ENCODE data around the gene RHBDL1. TPM values are rescaled to one million over a fixed set of nuclear protein-coding genes. Genes with fewer than 3 reads are reported as not detected.

RHBDL1 gene
- total and polyA plus RNA-seq, 4 donors = 0.35 to 0.84 (median 0.70) TPM

DNA sequence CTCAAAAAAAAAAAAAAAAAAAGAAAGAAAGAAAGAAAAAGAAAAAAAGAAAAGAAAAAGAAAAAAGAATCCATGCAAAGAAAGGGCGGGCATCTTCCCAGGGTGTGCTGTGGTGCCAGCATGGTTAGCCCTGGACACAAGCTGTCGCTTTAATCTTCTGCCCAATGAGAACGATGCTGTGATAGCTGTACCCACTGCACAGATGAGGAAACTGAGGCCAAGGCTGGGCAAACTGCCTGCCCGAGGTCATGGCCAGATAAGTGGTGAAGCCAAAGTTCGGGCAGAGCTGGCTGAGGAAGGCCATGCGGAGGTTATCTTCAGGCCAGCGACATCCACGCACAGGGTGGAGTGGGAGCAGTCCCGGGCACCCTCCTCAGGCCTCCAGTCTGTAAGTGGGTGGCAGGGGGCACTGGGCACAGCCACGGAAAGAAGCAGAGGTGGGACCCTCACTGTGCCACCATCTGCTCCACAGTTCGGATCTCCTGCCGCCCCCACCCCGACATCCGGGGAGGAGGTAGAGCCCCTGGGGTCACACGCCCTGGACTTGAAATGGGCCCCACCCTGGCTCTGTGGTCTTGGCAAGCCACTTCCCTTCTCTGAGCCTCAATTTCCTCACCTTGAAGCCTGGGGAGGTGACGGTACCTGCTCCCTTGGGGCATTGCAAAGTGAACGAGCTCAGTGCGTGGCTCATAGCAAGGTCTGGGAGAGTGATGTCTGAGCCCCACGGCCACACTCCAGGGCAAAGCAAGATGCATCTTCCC is 23.6 kb downstream of the RHBDL1 start:
- peaks cover 2 to 23% (median 7%) of the 10 kb centered on the region in 4 donors for H3K27me3 ChIP-seq (ENCODE audit: control insufficient read depth in 4 of 4, insufficient read depth in 4 of 4, low read length in 3 of 4)
- H3K9me3 ChIP-seq (ENCODE audit: control insufficient read depth in 4 of 4, low read length in 3 of 4) = no peaks in the 10 kb centered on the region
- H3K27ac ChIP-seq (ENCODE audit: low read depth in 1 of 2, low read length in 2 of 2) = no peak overlapping the region
- no peak for DNase-seq (ENCODE audit: low spot score)
- H3K9ac ChIP-seq (ENCODE audit: low read depth in 1 of 2, low read length in 2 of 2) = no peak overlapping the region
- H3K4me1 ChIP-seq (ENCODE audit: control insufficient read depth in 4 of 4, insufficient read depth in 4 of 4, low read length in 3 of 4) = peaks cover 0 to 12% (median 6%) of the 10 kb centered on the region in 4 donors
- 73% methylated on average over 19 of the region's 19 CpGs for WGBS
- no peak overlapping the region for H3K4me3 ChIP-seq (ENCODE audit: low read depth in 1 of 3, low read length in 3 of 3)
- no peaks in the 10 kb centered on the region for H3K36me3 ChIP-seq (ENCODE audit: control insufficient read depth in 4 of 4, insufficient read depth in 3 of 4, low read depth in 1 of 4, low read length in 3 of 4)
- no peak for TF ChIP-seq RAD21 (IDR thresholded peaks at IDR 0.05)
- TF ChIP-seq, protein P1, sequence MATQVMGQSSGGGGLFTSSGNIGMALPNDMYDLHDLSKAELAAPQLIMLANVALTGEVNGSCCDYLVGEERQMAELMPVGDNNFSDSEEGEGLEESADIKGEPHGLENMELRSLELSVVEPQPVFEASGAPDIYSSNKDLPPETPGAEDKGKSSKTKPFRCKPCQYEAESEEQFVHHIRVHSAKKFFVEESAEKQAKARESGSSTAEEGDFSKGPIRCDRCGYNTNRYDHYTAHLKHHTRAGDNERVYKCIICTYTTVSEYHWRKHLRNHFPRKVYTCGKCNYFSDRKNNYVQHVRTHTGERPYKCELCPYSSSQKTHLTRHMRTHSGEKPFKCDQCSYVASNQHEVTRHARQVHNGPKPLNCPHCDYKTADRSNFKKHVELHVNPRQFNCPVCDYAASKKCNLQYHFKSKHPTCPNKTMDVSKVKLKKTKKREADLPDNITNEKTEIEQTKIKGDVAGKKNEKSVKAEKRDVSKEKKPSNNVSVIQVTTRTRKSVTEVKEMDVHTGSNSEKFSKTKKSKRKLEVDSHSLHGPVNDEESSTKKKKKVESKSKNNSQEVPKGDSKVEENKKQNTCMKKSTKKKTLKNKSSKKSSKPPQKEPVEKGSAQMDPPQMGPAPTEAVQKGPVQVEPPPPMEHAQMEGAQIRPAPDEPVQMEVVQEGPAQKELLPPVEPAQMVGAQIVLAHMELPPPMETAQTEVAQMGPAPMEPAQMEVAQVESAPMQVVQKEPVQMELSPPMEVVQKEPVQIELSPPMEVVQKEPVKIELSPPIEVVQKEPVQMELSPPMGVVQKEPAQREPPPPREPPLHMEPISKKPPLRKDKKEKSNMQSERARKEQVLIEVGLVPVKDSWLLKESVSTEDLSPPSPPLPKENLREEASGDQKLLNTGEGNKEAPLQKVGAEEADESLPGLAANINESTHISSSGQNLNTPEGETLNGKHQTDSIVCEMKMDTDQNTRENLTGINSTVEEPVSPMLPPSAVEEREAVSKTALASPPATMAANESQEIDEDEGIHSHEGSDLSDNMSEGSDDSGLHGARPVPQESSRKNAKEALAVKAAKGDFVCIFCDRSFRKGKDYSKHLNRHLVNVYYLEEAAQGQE (IDR thresholded peaks at IDR 0.05) = no peak
- TF ChIP-seq CTCF (IDR thresholded peaks at IDR 0.05; ENCODE audit: low read depth, low read length, missing input control) = no peak
- no peak for TF ChIP-seq HNF4G (IDR thresholded peaks at IDR 0.05)
- no peak for TF ChIP-seq NR2F2 (IDR thresholded peaks at IDR 0.05)
- no peak for TF ChIP-seq SP1 (IDR thresholded peaks at IDR 0.05)
- no peak for TF ChIP-seq MAX (IDR thresholded peaks at IDR 0.05)
- no peak for TF ChIP-seq FOXA1 (IDR thresholded peaks at IDR 0.05)
- no peak for TF ChIP-seq YY1 (IDR thresholded peaks at IDR 0.05)
- no peak for TF ChIP-seq GABPA (IDR thresholded peaks at IDR 0.05 in 1 of 2, conservative IDR thresholded peaks at IDR 0.05 in 1 of 2)
- no peak for TF ChIP-seq RXRA (IDR thresholded peaks at IDR 0.05)
- TF ChIP-seq, protein P2, sequence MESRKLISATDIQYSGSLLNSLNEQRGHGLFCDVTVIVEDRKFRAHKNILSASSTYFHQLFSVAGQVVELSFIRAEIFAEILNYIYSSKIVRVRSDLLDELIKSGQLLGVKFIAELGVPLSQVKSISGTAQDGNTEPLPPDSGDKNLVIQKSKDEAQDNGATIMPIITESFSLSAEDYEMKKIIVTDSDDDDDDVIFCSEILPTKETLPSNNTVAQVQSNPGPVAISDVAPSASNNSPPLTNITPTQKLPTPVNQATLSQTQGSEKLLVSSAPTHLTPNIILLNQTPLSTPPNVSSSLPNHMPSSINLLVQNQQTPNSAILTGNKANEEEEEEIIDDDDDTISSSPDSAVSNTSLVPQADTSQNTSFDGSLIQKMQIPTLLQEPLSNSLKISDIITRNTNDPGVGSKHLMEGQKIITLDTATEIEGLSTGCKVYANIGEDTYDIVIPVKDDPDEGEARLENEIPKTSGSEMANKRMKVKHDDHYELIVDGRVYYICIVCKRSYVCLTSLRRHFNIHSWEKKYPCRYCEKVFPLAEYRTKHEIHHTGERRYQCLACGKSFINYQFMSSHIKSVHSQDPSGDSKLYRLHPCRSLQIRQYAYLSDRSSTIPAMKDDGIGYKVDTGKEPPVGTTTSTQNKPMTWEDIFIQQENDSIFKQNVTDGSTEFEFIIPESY (IDR thresholded peaks at IDR 0.05) = no peak
- TF ChIP-seq, protein P3, sequence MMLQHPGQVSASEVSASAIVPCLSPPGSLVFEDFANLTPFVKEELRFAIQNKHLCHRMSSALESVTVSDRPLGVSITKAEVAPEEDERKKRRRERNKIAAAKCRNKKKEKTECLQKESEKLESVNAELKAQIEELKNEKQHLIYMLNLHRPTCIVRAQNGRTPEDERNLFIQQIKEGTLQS (IDR thresholded peaks at IDR 0.05) = no peak
- no peak for TF ChIP-seq JUND (IDR thresholded peaks at IDR 0.05)
- TF ChIP-seq EGR1 (IDR thresholded peaks at IDR 0.05; ENCODE audit: low read depth in 2 of 2) = no peak

All from liver (tissue), 9 donors.